D341Med (cell line): Measurements from ENCODE around the gene ARHGEF26.

Experiments
- DNase-seq: peaks from one replicate; pipeline ENCODE4 v3.0.0; 2012; ENCODE audit warnings: low spot score

The ARHGEF26 gene

GRCh38 chr3:154252759-154253638 is 131.8 kb downstream of the ARHGEF26 start:
- peak; percentile 88 for DNase-seq

GRCh38 chr3:154254527-154254926 is 133.3 kb downstream of the ARHGEF26 start:
- DNase-seq: no peak

- no peak for DNase-seq
Measured at GRCh38 chr3:154273381-154273780, 152.2 kb downstream of the ARHGEF26 start.

- no peak for DNase-seq
Measured at GRCh38 chr3:154274348-154274747, 153.2 kb downstream of the ARHGEF26 start.

- DNase-seq: no peak
Measured at GRCh38 chr3:154275292-154275691, 154.1 kb downstream of the ARHGEF26 start.

GRCh38 chr3:154275965-154276364 is 154.8 kb downstream of the ARHGEF26 start:
- no peak for DNase-seq

- DNase-seq: no peak
Measured at GRCh38 chr3:154280161-154280560, 159.0 kb downstream of the ARHGEF26 start.

GRCh38 chr3:154285221-154285620 is 164.0 kb downstream of the ARHGEF26 start:
- no peak for DNase-seq

- no peak for DNase-seq
Measured at GRCh38 chr3:154290187-154290586, 169.0 kb downstream of the ARHGEF26 start.

GRCh38 chr3:154294016-154294415 is 172.8 kb downstream of the ARHGEF26 start:
- no peak for DNase-seq

GRCh38 chr3:154301561-154301960 is 180.4 kb downstream of the ARHGEF26 start:
- peak; percentile 17 for DNase-seq

- DNase-seq: no peak
Measured at GRCh38 chr3:154304116-154304786, 183.1 kb downstream of the ARHGEF26 start.

GRCh38 chr3:154304936-154305335 is 183.7 kb downstream of the ARHGEF26 start:
- no peak for DNase-seq

GRCh38 chr3:154307363-154307762 is 186.2 kb downstream of the ARHGEF26 start:
- DNase-seq: no peak
